Measurements from ENCODE around the gene GALNT2. TPM values are rescaled to one million over a fixed set of nuclear protein-coding genes. Genes with fewer than 3 reads are reported as not detected.

The GALNT2 gene
- polyA plus RNA-seq, 1 of the 3 experiments (the other 2 are of a cell fraction), result 118 TPM

DNA sequence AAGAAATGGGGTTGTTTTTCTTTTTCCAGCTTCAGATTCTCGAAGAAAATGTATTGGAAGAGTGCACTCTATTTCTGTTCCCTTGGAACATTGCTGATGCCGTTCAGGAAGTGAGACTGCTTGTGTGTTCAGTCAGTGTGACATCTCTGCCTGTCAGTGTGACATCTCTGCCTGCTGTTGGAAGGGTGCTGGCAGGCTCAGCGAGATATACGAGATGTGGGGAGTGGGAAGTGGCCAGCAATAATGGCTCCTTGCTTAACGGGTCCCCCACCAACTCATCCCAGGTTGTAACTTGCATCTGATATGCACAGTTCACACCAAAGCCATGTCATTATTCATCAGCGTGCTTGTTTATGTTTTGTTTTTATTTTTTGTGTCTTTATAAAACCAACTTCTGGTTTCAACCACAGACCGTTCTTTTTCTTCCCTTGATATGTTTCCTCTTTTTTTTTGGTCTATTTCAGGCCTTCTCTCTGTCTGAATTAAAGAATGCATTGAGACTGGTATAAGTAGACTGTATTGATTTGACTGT is 145.4 kb downstream of the GALNT2 start:
- Histone ChIP-seq H3F3A (replicated peaks; ENCODE audit: insufficient read depth) (peaks cover 3% of the 10 kb centered on the region), H3K4me1 (ENCODE audit: control insufficient read depth in 1 of 2, insufficient read depth in 2 of 2, low read depth in 1 of 2, low read length in 1 of 2) (peaks cover 10 to 20% of the 10 kb centered on the region in 2 experiments; a peak in 3 of 4 replicates), H3K36me3 (replicated peaks in 1 of 2; ENCODE audit: control insufficient read depth in 1 of 2, insufficient read depth in 2 of 2, low read length in 1 of 2) (peaks cover 0 to 5% of the 10 kb centered on the region in 2 experiments), H3K27me3 (ENCODE audit: insufficient read depth) (no peaks in the 10 kb centered on the region), H3K9me2 (no peaks in the 10 kb centered on the region), H4K20me1 (ENCODE audit: insufficient read depth) (peaks cover 9% of the 10 kb centered on the region; the same call in 1 of the 2 replicates), H3K79me2 (ENCODE audit: insufficient read depth) (peaks cover 42% of the 10 kb centered on the region; the same call in 1 of the 2 replicates), H3K4me2 (no peak overlapping the region), H3K27ac (ENCODE audit: low read depth in 2 of 2, low read length in 1 of 2) (no peak overlapping the region), H2AFZ (ENCODE audit: low read depth) (no peak overlapping the region), H3K9me3 (no peaks in the 10 kb centered on the region), H3K4me3 (ENCODE audit: low read depth in 2 of 2, low read length in 1 of 2) (no peak overlapping the region), H3K9ac (no peak overlapping the region)
- no peak for DNase-seq
- POLR2A ChIA-PET, result no interaction called here
- CTCF ChIA-PET, result interaction anchor here (0.9 kb wide), 1 partner anchor 14 kb away, joined by 3 read pairs; no protein-coding TSS in a partner anchor
- TF ChIP-seq, protein P1, sequence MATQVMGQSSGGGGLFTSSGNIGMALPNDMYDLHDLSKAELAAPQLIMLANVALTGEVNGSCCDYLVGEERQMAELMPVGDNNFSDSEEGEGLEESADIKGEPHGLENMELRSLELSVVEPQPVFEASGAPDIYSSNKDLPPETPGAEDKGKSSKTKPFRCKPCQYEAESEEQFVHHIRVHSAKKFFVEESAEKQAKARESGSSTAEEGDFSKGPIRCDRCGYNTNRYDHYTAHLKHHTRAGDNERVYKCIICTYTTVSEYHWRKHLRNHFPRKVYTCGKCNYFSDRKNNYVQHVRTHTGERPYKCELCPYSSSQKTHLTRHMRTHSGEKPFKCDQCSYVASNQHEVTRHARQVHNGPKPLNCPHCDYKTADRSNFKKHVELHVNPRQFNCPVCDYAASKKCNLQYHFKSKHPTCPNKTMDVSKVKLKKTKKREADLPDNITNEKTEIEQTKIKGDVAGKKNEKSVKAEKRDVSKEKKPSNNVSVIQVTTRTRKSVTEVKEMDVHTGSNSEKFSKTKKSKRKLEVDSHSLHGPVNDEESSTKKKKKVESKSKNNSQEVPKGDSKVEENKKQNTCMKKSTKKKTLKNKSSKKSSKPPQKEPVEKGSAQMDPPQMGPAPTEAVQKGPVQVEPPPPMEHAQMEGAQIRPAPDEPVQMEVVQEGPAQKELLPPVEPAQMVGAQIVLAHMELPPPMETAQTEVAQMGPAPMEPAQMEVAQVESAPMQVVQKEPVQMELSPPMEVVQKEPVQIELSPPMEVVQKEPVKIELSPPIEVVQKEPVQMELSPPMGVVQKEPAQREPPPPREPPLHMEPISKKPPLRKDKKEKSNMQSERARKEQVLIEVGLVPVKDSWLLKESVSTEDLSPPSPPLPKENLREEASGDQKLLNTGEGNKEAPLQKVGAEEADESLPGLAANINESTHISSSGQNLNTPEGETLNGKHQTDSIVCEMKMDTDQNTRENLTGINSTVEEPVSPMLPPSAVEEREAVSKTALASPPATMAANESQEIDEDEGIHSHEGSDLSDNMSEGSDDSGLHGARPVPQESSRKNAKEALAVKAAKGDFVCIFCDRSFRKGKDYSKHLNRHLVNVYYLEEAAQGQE (IDR thresholded peaks at IDR 0.05; ENCODE audit: low read depth, low read length), result no peak
- TF ChIP-seq RXRA (IDR thresholded peaks at IDR 0.05; ENCODE audit: borderline replicate concordance, low read depth) (no peak), NFIC (IDR thresholded peaks at IDR 0.05; ENCODE audit: borderline replicate concordance) (no peak), TEAD4 (IDR thresholded peaks at IDR 0.05; ENCODE audit: borderline replicate concordance, insufficient read depth) (no peak), JUND (IDR thresholded peaks at IDR 0.05) (no peak), YY1 (IDR thresholded peaks at IDR 0.05; ENCODE audit: low read depth) (no peak), SMC3 (IDR thresholded peaks at IDR 0.05; ENCODE audit: low read depth, low read length) (no peak), TCF12 (IDR thresholded peaks at IDR 0.05) (no peak), NRF1 (IDR thresholded peaks at IDR 0.05; ENCODE audit: low read depth, low read length) (no peak), RAD21 (IDR thresholded peaks at IDR 0.05; ENCODE audit: low read length) (no peak), SIN3A (IDR thresholded peaks at IDR 0.05; ENCODE audit: borderline replicate concordance, low read depth, low read length) (no peak), POLR2AphosphoS5 (IDR thresholded peaks at IDR 0.05; ENCODE audit: low read depth, low read length) (no peak)
- TF ChIP-seq, protein P2, sequence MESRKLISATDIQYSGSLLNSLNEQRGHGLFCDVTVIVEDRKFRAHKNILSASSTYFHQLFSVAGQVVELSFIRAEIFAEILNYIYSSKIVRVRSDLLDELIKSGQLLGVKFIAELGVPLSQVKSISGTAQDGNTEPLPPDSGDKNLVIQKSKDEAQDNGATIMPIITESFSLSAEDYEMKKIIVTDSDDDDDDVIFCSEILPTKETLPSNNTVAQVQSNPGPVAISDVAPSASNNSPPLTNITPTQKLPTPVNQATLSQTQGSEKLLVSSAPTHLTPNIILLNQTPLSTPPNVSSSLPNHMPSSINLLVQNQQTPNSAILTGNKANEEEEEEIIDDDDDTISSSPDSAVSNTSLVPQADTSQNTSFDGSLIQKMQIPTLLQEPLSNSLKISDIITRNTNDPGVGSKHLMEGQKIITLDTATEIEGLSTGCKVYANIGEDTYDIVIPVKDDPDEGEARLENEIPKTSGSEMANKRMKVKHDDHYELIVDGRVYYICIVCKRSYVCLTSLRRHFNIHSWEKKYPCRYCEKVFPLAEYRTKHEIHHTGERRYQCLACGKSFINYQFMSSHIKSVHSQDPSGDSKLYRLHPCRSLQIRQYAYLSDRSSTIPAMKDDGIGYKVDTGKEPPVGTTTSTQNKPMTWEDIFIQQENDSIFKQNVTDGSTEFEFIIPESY (IDR thresholded peaks at IDR 0.05; ENCODE audit: borderline replicate concordance, low read depth), result no peak
- TF ChIP-seq, protein P3, sequence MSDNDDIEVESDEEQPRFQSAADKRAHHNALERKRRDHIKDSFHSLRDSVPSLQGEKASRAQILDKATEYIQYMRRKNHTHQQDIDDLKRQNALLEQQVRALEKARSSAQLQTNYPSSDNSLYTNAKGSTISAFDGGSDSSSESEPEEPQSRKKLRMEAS (IDR thresholded peaks at IDR 0.05; ENCODE audit: low read depth), result no peak
- WGBS (ENCODE audit: low lambda C conversion rate), result 92% methylated on average over 7 of the region's 7 CpGs
